Gastrocnemius medialis (tissue), 4 donors: ENCODE data around the gene NFIA. TPM values are rescaled to one million over a fixed set of nuclear protein-coding genes. Genes with fewer than 3 reads are reported as not detected.

Experiments used
- ATAC-seq, 2 donors: fragments of 150-250 bp; one replicate each; pipeline ENCODE4 v1.9.1; 2016
- DNase-seq, 2 donors: peaks; one replicate each; pipeline ENCODE4 v3.0.0-alpha.2; 2019
- H3K27ac ChIP-seq, 4 donors: fragments of 200-600 bp; sonication (generic); 1 replicate in 1 of 4; 2 replicates in 3 of 4; pipeline ENCODE4 v1.5.1; 2016 to 2018; ENCODE audit warnings: mild to moderate bottlenecking in 2 of 4, moderate library complexity in 1 of 4
- H3K27me3 ChIP-seq, 3 donors: fragments of 200-600 bp; sonication (generic) in 2 of 3; 1 replicate in 1 of 3; 2 replicates in 2 of 3; pipeline versions ENCODE4 v1.5.1 to v1.6.0; 2016 to 2019; ENCODE audit warnings: mild to moderate bottlenecking in 1 of 3, moderate library complexity in 1 of 3
- H3K36me3 ChIP-seq, 2 donors: fragments of 200-600 bp; sonication (generic) in 1 of 2; one replicate each; pipeline ENCODE4 v1.5.1; 2017 to 2018
- H3K4me1 ChIP-seq, 2 donors: fragments of 200-600 bp; sonication (generic) in 1 of 2; one replicate each; pipeline ENCODE4 v1.5.1; 2016 to 2017; ENCODE audit warnings: mild to moderate bottlenecking in 2 of 2
- H3K4me3 ChIP-seq, 4 donors: fragments of 200-600 bp; sonication (generic) in 3 of 4; 1 replicate in 1 of 4; 2 replicates in 3 of 4; pipeline ENCODE4 v1.5.1; 2016 to 2019; ENCODE audit warnings: mild to moderate bottlenecking in 2 of 4
- H3K9me3 ChIP-seq, 3 donors: fragments of 200-600 bp; sonication (generic) in 2 of 3; 1 replicate in 1 of 3; 2 replicates in 2 of 3; pipeline ENCODE4 v1.5.1; 2016 to 2019
- CTCF ChIP-seq, 5 experiments: fragments of 450-650 bp in 3 of 5; fragments of 200-600 bp in 2 of 5; sonication (generic) in 2 of 5; IDR thresholded peaks in 4 of 5; conservative IDR thresholded peaks in 1 of 5; 1 replicate in 4 of 5; 2 replicates in 1 of 5; pipeline ENCODE4 v1.5.1; 2016 to 2019; ENCODE audit warnings: antibody characterized with exemption in 5 of 5, mild to moderate bottlenecking in 3 of 5, moderate library complexity in 3 of 5
- POLR2A ChIP-seq, 2 donors: fragments of 450-650 bp; IDR thresholded peaks; one replicate each; pipeline ENCODE4 v1.6.1; 2017; ENCODE audit warnings: antibody characterized with exemption in 2 of 2, mild to moderate bottlenecking in 2 of 2, moderate library complexity in 2 of 2
- in situ Hi-C, 4 donors: fragments of 200-750 bp; cut with MboI; loops; one replicate each; pipeline versions ENCODE4 v1.15.0 to v1.8.0; 2017; ENCODE audit warnings: low sequenced_read_pairs in 4 of 4
- intact Hi-C: fragments of 100-400 bp; cut with DNase I; formaldehyde crosslinking; loops from one replicate; pipeline ENCODE4 v1.15.1; 2023; ENCODE audit warnings: low total_unique reads
- total RNA-seq, 4 donors: library from RNA; depleted of rRNA; stranded (reverse); fragments of >200 nt; gene quantifications; one replicate each; pipeline versions ENCODE4 v1.1.0 to v1.2.3, GENCODE V29; 2016

NFIA gene
- total RNA-seq, 4 donors from 2014 or later, result 12.9 to 27.0 (median 26.6) TPM

GRCh38 chr1:61389926-61390845 is 307.8 kb downstream of the NFIA start:
- TF ChIP-seq POLR2A (IDR thresholded peaks at IDR 0.05), result no peak
- TF ChIP-seq CTCF (IDR thresholded peaks at IDR 0.05 in 4 of 5, conservative IDR thresholded peaks at IDR 0.05 in 1 of 5), result no peak
- intact Hi-C loops, result no loop called here
- H3K36me3 ChIP-seq, result peaks cover 0 to 3% of the 10 kb centered on the region in 2 donors

GRCh38 chr1:61391730-61392129 is 309.4 kb downstream of the NFIA start:
- Histone ChIP-seq H3K27ac (peak overlapping the region in 1 of 4 donors; percentile 52), H3K4me3 (no peak overlapping the region), H3K36me3 (peaks cover 0 to 3% of the 10 kb centered on the region in 2 donors), H3K4me1 (peaks cover 11 to 18% of the 10 kb centered on the region in 2 donors), H3K9me3 (no peaks in the 10 kb centered on the region), H3K27me3 (no peaks in the 10 kb centered on the region)
- in situ Hi-C loops, result loop anchor here in 1 of 4 donors (10.0 kb wide), 1 partner anchor 47 kb away; no protein-coding TSS in a partner anchor
- DNase-seq (no peak), ATAC-seq (no peak)
- intact Hi-C loops, result no loop called here
- TF ChIP-seq POLR2A (IDR thresholded peaks at IDR 0.05) (no peak), CTCF (IDR thresholded peaks at IDR 0.05 in 4 of 5, conservative IDR thresholded peaks at IDR 0.05 in 1 of 5) (no peak)

More at GRCh38 chr1:61389926-61390845, 307.8 kb downstream of the NFIA start:
- ATAC-seq (no peak), DNase-seq (no peak)
- in situ Hi-C loops, result loop anchor here in 1 of 4 donors (10.0 kb wide), 1 partner anchor 45 kb away; no protein-coding TSS in a partner anchor
- Histone ChIP-seq H3K4me1 (peaks cover 2 to 8% of the 10 kb centered on the region in 2 donors), H3K4me3 (no peak overlapping the region), H3K27ac (no peak overlapping the region), H3K9me3 (no peaks in the 10 kb centered on the region), H3K27me3 (no peaks in the 10 kb centered on the region)

GRCh38 chr1:61392409-61393242 is 310.3 kb downstream of the NFIA start:
- H3K4me3 ChIP-seq, result no peak overlapping the region
- no peaks in the 10 kb centered on the region for H3K27me3 ChIP-seq
- DNase-seq, result no peak
- in situ Hi-C loops (loop anchor here in 1 of 4 donors (10.0 kb wide), 1 partner anchor 48 kb away; no protein-coding TSS in a partner anchor), intact Hi-C loops (no loop called here)
- peak overlapping the region in 1 of 4 donors; percentile 52 for H3K27ac ChIP-seq
- TF ChIP-seq POLR2A (IDR thresholded peaks at IDR 0.05), result no peak
- no peak for TF ChIP-seq CTCF (IDR thresholded peaks at IDR 0.05 in 4 of 5, conservative IDR thresholded peaks at IDR 0.05 in 1 of 5)
- H3K4me1 ChIP-seq, result peaks cover 13 to 18% of the 10 kb centered on the region in 2 donors
- H3K9me3 ChIP-seq, result no peaks in the 10 kb centered on the region
- peaks cover 0 to 3% of the 10 kb centered on the region in 2 donors for H3K36me3 ChIP-seq
- ATAC-seq, result no peak

- Histone ChIP-seq H3K27me3 (no peaks in the 10 kb centered on the region), H3K4me1 (peaks cover 23 to 26% of the 10 kb centered on the region in 2 donors), H3K27ac (peak overlapping the region in 3 of 4 donors; percentile 27 to 52 (median 27)), H3K36me3 (peaks cover 0 to 3% of the 10 kb centered on the region in 2 donors), H3K4me3 (no peak overlapping the region), H3K9me3 (no peaks in the 10 kb centered on the region)
- in situ Hi-C loops, result loop anchor here in 1 of 4 donors (10.0 kb wide), 1 partner anchor 49 kb away; no protein-coding TSS in a partner anchor
- intact Hi-C loops, result no loop called here
- ATAC-seq (no peak), DNase-seq (no peak)
- no peak for TF ChIP-seq CTCF (IDR thresholded peaks at IDR 0.05 in 4 of 5, conservative IDR thresholded peaks at IDR 0.05 in 1 of 5)
Observed at GRCh38 chr1:61393575-61393974, 311.2 kb downstream of the NFIA start.
